HG02678 (cell line): ENCODE results near the gene ZNF236.

Experiments used
- ATAC-seq: cut with Tn5 transposase; IDR thresholded peaks from one replicate; pipeline ENCODE4 v1.9.1; 2021; ENCODE audit warnings: mild to moderate bottlenecking, moderate library complexity; ENCODE audit not compliant: unreplicated experiment

Gene ZNF236

GRCh38 chr18:76970770-76971559, 148.6 kb downstream of the ZNF236 start:
- no peak for ATAC-seq

- ATAC-seq: no peak
These were observed 149.9 kb downstream of the ZNF236 start for GRCh38 chr18:76972241-76972640.

- no peak for ATAC-seq
These were observed 150.6 kb downstream of the ZNF236 start for GRCh38 chr18:76972846-76973519.

- no peak for ATAC-seq
These were observed 151.3 kb downstream of the ZNF236 start for GRCh38 chr18:76973520-76974266.

- ATAC-seq: no peak
These were observed 152.0 kb downstream of the ZNF236 start for GRCh38 chr18:76974386-76974785.

- no peak for ATAC-seq
These were observed 153.3 kb downstream of the ZNF236 start for GRCh38 chr18:76975577-76976110.

GRCh38 chr18:76977108-76977621, 154.8 kb downstream of the ZNF236 start:
- no peak for ATAC-seq

- ATAC-seq: no peak
These were observed 155.4 kb downstream of the ZNF236 start for GRCh38 chr18:76977684-76978232.

GRCh38 chr18:76978616-76979015, 156.3 kb downstream of the ZNF236 start:
- ATAC-seq: no peak

GRCh38 chr18:76979111-76979751, 156.9 kb downstream of the ZNF236 start:
- no peak for ATAC-seq

- no peak for ATAC-seq
These were observed 157.5 kb downstream of the ZNF236 start for GRCh38 chr18:76979906-76980305.

GRCh38 chr18:76980663-76981395, 158.5 kb downstream of the ZNF236 start:
- ATAC-seq: peak; percentile 36

GRCh38 chr18:76981396-76981968, 159.1 kb downstream of the ZNF236 start:
- peak; percentile 48 for ATAC-seq

GRCh38 chr18:76982038-76982437, 159.7 kb downstream of the ZNF236 start:
- no peak for ATAC-seq

- peak; percentile 81 for ATAC-seq
These were observed 160.7 kb downstream of the ZNF236 start for GRCh38 chr18:76982841-76983583.

GRCh38 chr18:76983613-76984051, 161.3 kb downstream of the ZNF236 start:
- ATAC-seq: no peak

GRCh38 chr18:76984193-76985155, 162.1 kb downstream of the ZNF236 start:
- no peak for ATAC-seq
